A549 (cell line): ENCODE data around the gene STAB2. TPM values are rescaled to one million over a fixed set of nuclear protein-coding genes. Genes with fewer than 3 reads are reported as not detected.
A peak's percentile ranks its signal among the peaks of the same experiment; 100 is the strongest.

Source experiments
- ATAC-seq, 2 experiments: fragments of 200-7000 bp in 1 of 2; fragments of >200 bp in 1 of 2; cut with Nextera tagmentation in 1 of 2; cut with Tn5 transposase in 1 of 2; 3 replicates each; pipeline versions ENCODE4 v1.8.0 to v1.9.1; 2018 to 2020; ENCODE audit warnings: mild to moderate bottlenecking in 1 of 2, moderate library complexity in 1 of 2
- CTCF ChIA-PET: fragments of 300-600 bp; sonication (Branson Sonifier 250); formaldehyde crosslinking; extraction: SDS; loops from one replicate; lab custom pipeline; 2021; ENCODE audit warnings: antibody characterized with exemption, inconsistent platforms; lab: Yijun Ruan, JAX
- POLR2A ChIA-PET: fragments of 350-600 bp; formaldehyde crosslinking; extraction: SDS; loops from one replicate; lab custom pipeline; 2021; ENCODE audit warnings: antibody characterized with exemption, inconsistent platforms; lab: Yijun Ruan, JAX
- DNase-seq, 2 experiments: peaks; one replicate each; pipeline versions ENCODE4 v3.0.0 to v3.0.0-alpha.2; 2011 to 2016; ENCODE audit warnings: low read depth in 1 of 2, low spot score in 1 of 2
- FAIRE-seq: peaks from 2 replicates; lab custom pipeline; 2011; peaks lifted over from hg19 to GRCh38; lab: Jason Lieb, UNC
- H3K27ac ChIP-seq, 2 experiments: fragments of >200 bp; sonication (Bioruptor Twin); formaldehyde crosslinking; 3 replicates each; pipeline ENCODE4 v1.5.1; 2016 to 2017
- H3K4me1 ChIP-seq: fragments of >200 bp; sonication (Bioruptor Twin); formaldehyde crosslinking; 3 replicates; pipeline ENCODE4 v1.6.1; 2016
- H3K4me2 ChIP-seq: fragments of >200 bp; sonication (Bioruptor Twin); formaldehyde crosslinking; 3 replicates; pipeline ENCODE4 v1.6.1; 2016
- H3K4me3 ChIP-seq: fragments of >200 bp; sonication (Bioruptor Twin); formaldehyde crosslinking; 3 replicates; pipeline ENCODE4 v1.5.1; 2016
- H3K9me3 ChIP-seq: fragments of >200 bp; sonication (Bioruptor Twin); formaldehyde crosslinking; 3 replicates; pipeline ENCODE4 v1.6.1; 2016
- BCL3 ChIP-seq: fragments of >200 bp; sonication (Bioruptor Twin); formaldehyde crosslinking; IDR thresholded peaks from 3 replicates; pipeline ENCODE4 v1.6.1; 2016
- CBX8 ChIP-seq: fragments of 200-600 bp; sonication (generic); IDR thresholded peaks from 2 replicates; pipeline ENCODE4 v1.6.1; 2016
- CEBPB ChIP-seq, 2 experiments: fragments of >200 bp in 1 of 2; sonication (Bioruptor Twin) in 1 of 2; formaldehyde crosslinking in 1 of 2; IDR thresholded peaks; 2 replicates each; pipeline ENCODE4 v1.6.1; 2012 to 2016
- EHMT2 ChIP-seq: fragments of 200-600 bp; sonication (generic); IDR thresholded peaks from 2 replicates; pipeline ENCODE4 v1.6.1; 2016; ENCODE audit warnings: antibody characterized with exemption, low read depth, mild to moderate bottlenecking, moderate library complexity
- EP300 ChIP-seq, 2 experiments: fragments of >200 bp; sonication (Bioruptor Twin); formaldehyde crosslinking; IDR thresholded peaks; 2 replicates in 1 of 2; 3 replicates in 1 of 2; pipeline ENCODE4 v1.6.1; 2016 to 2017
- FOSL2 ChIP-seq, 2 experiments: fragments of 450-650 bp in 1 of 2; fragments of >200 bp in 1 of 2; sonication (Bioruptor Twin) in 1 of 2; formaldehyde crosslinking; IDR thresholded peaks; 2 replicates each; pipeline versions ENCODE4 v1.5.0 to v1.6.1; 2016 to 2020; ENCODE audit warnings: mild to moderate bottlenecking in 1 of 2, moderate library complexity in 1 of 2
- HOXA7 ChIP-seq: fragments of 250-450 bp; sonication (Bioruptor Pico); IDR thresholded peaks from 2 replicates; pipeline ENCODE4 v1.5.0; 2020; ENCODE audit warnings: mild to moderate bottlenecking, moderate library complexity
- HOXB5 ChIP-seq: fragments of 250-450 bp; sonication (Bioruptor Pico); IDR thresholded peaks from 2 replicates; pipeline ENCODE4 v1.5.0; 2020; ENCODE audit warnings: mild to moderate bottlenecking, moderate library complexity
- JUNB ChIP-seq: fragments of >200 bp; sonication (Bioruptor Twin); formaldehyde crosslinking; IDR thresholded peaks from 2 replicates; pipeline ENCODE4 v1.6.1; 2016
- NPAS2 ChIP-seq: fragments of 250-450 bp; sonication (Bioruptor Pico); IDR thresholded peaks from 2 replicates; pipeline ENCODE4 v1.8.0; 2022; ENCODE audit warnings: mild to moderate bottlenecking, moderate library complexity, borderline replicate concordance
- PHF8 ChIP-seq: fragments of 200-600 bp; sonication (generic); IDR thresholded peaks from 2 replicates; pipeline ENCODE4 v1.6.1; 2016; ENCODE audit warnings: low read depth, mild to moderate bottlenecking, antibody characterized with exemption, moderate library complexity, borderline replicate concordance
- RAD21 ChIP-seq, 2 experiments: fragments of >200 bp in 1 of 2; sonication (Bioruptor Twin) in 1 of 2; formaldehyde crosslinking in 1 of 2; IDR thresholded peaks in 1 of 2; conservative IDR thresholded peaks in 1 of 2; 2 replicates in 1 of 2; 3 replicates in 1 of 2; pipeline ENCODE4 v1.6.1; 2012 to 2018; ENCODE audit warnings: inconsistent platforms in 1 of 2
- RNF2 ChIP-seq: fragments of 200-600 bp; sonication (generic); IDR thresholded peaks from 2 replicates; pipeline ENCODE4 v1.6.1; 2016; ENCODE audit warnings: low read depth, mild to moderate bottlenecking, antibody characterized with exemption, moderate library complexity, borderline replicate concordance
- SREBF2 ChIP-seq: fragments of 450-650 bp; IDR thresholded peaks from 2 replicates; pipeline ENCODE4 v1.6.1; 2014; ENCODE audit warnings: mild to moderate bottlenecking, moderate library complexity
- ZNF302 ChIP-seq: fragments of 250-450 bp; sonication (Bioruptor Pico); IDR thresholded peaks from 2 replicates; pipeline ENCODE4 v1.9.0; 2021; ENCODE audit warnings: inconsistent platforms, mild to moderate bottlenecking, moderate library complexity
- WGBS: methylation state at CpG from one replicate; pipeline ENCODE4 v1.1.6; 2017; ENCODE audit errors: missing lambda C conversion rate; 5-methylcytosine and 5-hydroxymethylcytosine counted together
- polyA plus RNA-seq, 4 experiments: library from polyadenylated mRNA; depleted of rRNA in 3 of 4; stranded (reverse); fragments of >200 nt; fragmentation: RNase III in 1 of 4; extraction: RNeasy Plus Mini Kit Qiagen cat#74134 plus additional on column Dnase treatment in 1 of 4; gene quantifications; 2 replicates in 3 of 4; 3 replicates in 1 of 4; pipeline ENCODE4 v1.2.3, GENCODE V29; 2011 to 2017

Gene STAB2
- polyA plus RNA-seq, 2 of the 4 experiments (the other 2 are of a cell fraction), result not detected

GRCh38 chr12:103743788-103744187, 156.7 kb downstream of the STAB2 start:
- no peak for TF ChIP-seq BCL3
- TF ChIP-seq RAD21 (conservative IDR thresholded peaks at IDR 0.05 in 1 of 2, IDR thresholded peaks at IDR 0.05 in 1 of 2), result no peak
- CTCF ChIA-PET, result interaction anchor here (0.6 kb wide), 1 partner anchor 20 kb away, joined by 3 read pairs; no protein-coding TSS in a partner anchor
- POLR2A ChIA-PET, result no interaction called here
- WGBS, result 97% methylated on average over 3 of the region's 3 CpGs
- H3K9me3 ChIP-seq, result no peaks in the 10 kb centered on the region
- DNase-seq, result no peak
- H3K4me3 ChIP-seq, result no peak overlapping the region
- no peak for FAIRE-seq
- ATAC-seq, result no peak
- H3K27ac ChIP-seq, result no peak overlapping the region
- peaks cover 5% of the 10 kb centered on the region; the same call in 2 of the 3 replicates for H3K4me1 ChIP-seq
- no peak overlapping the region for H3K4me2 ChIP-seq

GRCh38 chr12:103745962-103746361, 158.9 kb downstream of the STAB2 start:
- no peak for FAIRE-seq
- 84% methylated on average over 2 of the region's 2 CpGs for WGBS
- TF ChIP-seq RNF2, result no peak
- TF ChIP-seq FOSL2 (IDR thresholded peaks at IDR 0.05), result no peak
- no peak for TF ChIP-seq FOSL2 (CRISPR knock-in tag; IDR thresholded peaks at IDR 0.05)
- TF ChIP-seq NPAS2 (CRISPR knock-in tag), result no peak
- no peak for TF ChIP-seq ZNF302 (CRISPR knock-in tag)
- peak in 1 of 2 experiments; percentile 35; a peak in 2 of 5 replicates for TF ChIP-seq RAD21 (conservative IDR thresholded peaks at IDR 0.05 in 1 of 2, IDR thresholded peaks at IDR 0.05 in 1 of 2)

GRCh38 chr12:103748002-103748401, 160.9 kb downstream of the STAB2 start:
- Histone ChIP-seq H3K27ac (no peak overlapping the region), H3K4me3 (no peak overlapping the region), H3K9me3 (no peaks in the 10 kb centered on the region), H3K4me1 (no peaks in the 10 kb centered on the region), H3K4me2 (no peak overlapping the region)
- TF ChIP-seq JUNB (no peak), SREBF2 (no peak), FOSL2 (IDR thresholded peaks at IDR 0.05) (no peak), FOSL2 (CRISPR knock-in tag; IDR thresholded peaks at IDR 0.05) (no peak), EHMT2 (no peak), HOXB5 (CRISPR knock-in tag) (no peak), PHF8 (no peak), CEBPB (IDR thresholded peaks at IDR 0.05) (no peak)
- WGBS, result 63% methylated on average over 2 of the region's 2 CpGs
- CTCF ChIA-PET, result interaction anchor here (0.6 to 1.0 kb wide), 3 partner anchors 121 to 148 kb away, joined by 3 read pairs; no protein-coding TSS in a partner anchor
- POLR2A ChIA-PET, result no interaction called here
- no peak for ATAC-seq
- DNase-seq, result no peak
- no peak for FAIRE-seq

More at GRCh38 chr12:103745962-103746361, 158.9 kb downstream of the STAB2 start:
- Histone ChIP-seq H3K27ac (no peak overlapping the region), H3K4me2 (no peak overlapping the region), H3K4me3 (no peak overlapping the region), H3K9me3 (no peaks in the 10 kb centered on the region), H3K4me1 (peaks cover 5% of the 10 kb centered on the region; the same call in 2 of the 3 replicates)
- POLR2A ChIA-PET, result no interaction called here
- DNase-seq (peak in 1 of 2 experiments; percentile 44), ATAC-seq (peak; percentile 54 to 78; a peak in 5 of 6 replicates)
- CTCF ChIA-PET, result no interaction called here

GRCh38 chr12:103748875-103749274, 161.8 kb downstream of the STAB2 start:
- DNase-seq (no peak), ATAC-seq (no peak), FAIRE-seq (no peak)
- ChIA-PET POLR2A (no interaction called here), CTCF (interaction anchor here (0.5 kb wide), 1 partner anchor 121 kb away, joined by 3 read pairs; no protein-coding TSS in a partner anchor)
- 88% methylated on average over 12 of the region's 12 CpGs for WGBS
- TF ChIP-seq RAD21 (conservative IDR thresholded peaks at IDR 0.05 in 1 of 2, IDR thresholded peaks at IDR 0.05 in 1 of 2) (no peak), NPAS2 (CRISPR knock-in tag) (no peak), CBX8 (no peak), EP300 (IDR thresholded peaks at IDR 0.05) (no peak), CEBPB (IDR thresholded peaks at IDR 0.05) (no peak), HOXA7 (no peak)
- H3K4me2 ChIP-seq, result no peak overlapping the region
- H3K4me3 ChIP-seq, result no peak overlapping the region
- no peak overlapping the region for H3K27ac ChIP-seq
- H3K4me1 ChIP-seq, result no peaks in the 10 kb centered on the region
- no peaks in the 10 kb centered on the region for H3K9me3 ChIP-seq
